Measurements from ENCODE around the gene SERPINB12. TPM values are rescaled to one million over a fixed set of nuclear protein-coding genes. Genes with fewer than 3 reads are reported as not detected.

Gene SERPINB12
- total and polyA plus RNA-seq, 2 experiments from 2014 or later: not detected

DNA sequence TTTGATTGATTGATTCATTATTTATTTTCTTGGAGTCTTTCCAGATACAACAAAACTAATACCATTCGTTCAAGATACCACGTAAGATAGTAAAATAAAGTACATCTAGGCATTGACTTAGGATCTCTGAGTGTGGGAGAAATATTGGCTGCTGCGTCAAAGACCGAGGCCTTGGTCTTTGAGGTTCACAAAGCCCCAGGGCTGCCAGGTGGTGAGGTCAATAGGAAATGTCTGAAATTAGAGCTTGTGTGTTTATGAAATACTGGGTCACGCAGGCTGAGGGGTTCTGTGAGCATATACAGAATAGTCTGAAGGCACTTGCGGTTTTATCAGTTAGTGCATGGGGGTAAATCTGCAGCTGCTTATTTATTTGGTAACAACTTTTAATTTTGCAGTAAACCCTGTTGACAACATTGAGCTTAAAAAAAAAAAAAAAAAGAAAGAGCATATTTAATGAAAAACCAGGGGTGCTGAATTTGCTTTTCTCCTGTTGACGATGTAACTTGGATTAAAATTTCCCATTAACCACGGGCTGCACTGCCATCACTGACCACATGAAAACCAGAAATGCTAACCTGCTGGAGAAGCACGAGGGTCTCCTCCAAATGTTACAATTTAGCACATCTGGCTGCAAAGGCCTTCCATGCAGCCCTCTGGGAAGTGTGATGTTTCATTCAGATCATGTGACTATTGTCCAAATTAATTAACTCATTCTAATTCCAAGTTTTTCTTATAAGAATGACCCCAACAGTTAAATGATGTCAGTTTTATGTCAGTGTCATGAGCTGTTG is 27.1 kb upstream of the SERPINB12 start:
- H3K9me3 ChIP-seq (ENCODE audit: low read depth): no peaks in the 10 kb centered on the region
- no peaks in the 10 kb centered on the region for H3K27me3 ChIP-seq (replicated peaks; ENCODE audit: insufficient read depth)
- no peaks in the 10 kb centered on the region for H3F3A ChIP-seq (ENCODE audit: insufficient read depth)
- no peak overlapping the region for H3K4me3 ChIP-seq
- DNase-seq: no peak
- no peaks in the 10 kb centered on the region for H3K4me1 ChIP-seq (ENCODE audit: insufficient read depth)
- no peak overlapping the region for H3K9ac ChIP-seq
- H2AFZ ChIP-seq: no peak overlapping the region
- no peaks in the 10 kb centered on the region for H3K36me3 ChIP-seq (ENCODE audit: low read depth)
- TF ChIP-seq EZH2phosphoT487 (IDR thresholded peaks at IDR 0.05; ENCODE audit: insufficient read depth, low read depth): no peak
- TF ChIP-seq EZH2 (IDR thresholded peaks at IDR 0.05; ENCODE audit: insufficient read depth, poor library complexity, severe bottlenecking): no peak
- H3K27ac ChIP-seq: no peak overlapping the region
- no peak overlapping the region for H3K4me2 ChIP-seq (ENCODE audit: unreplicated experiment)
- no peaks in the 10 kb centered on the region for H4K20me1 ChIP-seq (ENCODE audit: insufficient read depth)
- in situ Hi-C loops (cut with MboI): loop anchor here (5.0 kb wide), 1 partner anchor 332 kb away; no protein-coding TSS in a partner anchor
- WGBS, 2 experiments (ENCODE audit: low coverage in 1 of 2, low lambda C conversion rate in 2 of 2, missing lambda C conversion rate in 2 of 2): 65 to 66% methylated on average over 9 of the region's 9 CpGs
- H3K9me2 ChIP-seq (ENCODE audit: insufficient read depth): no peaks in the 10 kb centered on the region
- no peaks in the 10 kb centered on the region for H3K79me2 ChIP-seq (ENCODE audit: insufficient read depth)

DNA sequence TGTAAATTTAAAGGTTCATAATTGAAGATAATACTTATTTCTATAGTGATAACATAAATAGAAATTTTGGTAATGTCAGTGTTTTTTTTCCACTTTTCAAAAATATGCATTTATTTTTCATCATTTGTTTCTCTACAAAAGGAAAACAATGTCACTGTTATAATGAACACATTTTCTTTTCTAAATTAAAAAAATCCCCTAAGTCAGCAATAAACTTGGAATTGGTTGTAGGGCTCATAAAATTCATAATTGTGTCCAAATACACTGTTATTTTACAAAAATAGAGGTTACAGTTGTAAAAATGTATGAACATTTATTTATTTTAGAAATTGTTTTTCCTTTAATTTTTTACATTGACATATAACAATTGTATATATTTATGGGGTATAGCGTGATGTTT is 26.4 kb upstream of the SERPINB12 start:
- H3K36me3 ChIP-seq (ENCODE audit: low read depth): no peaks in the 10 kb centered on the region
- no peaks in the 10 kb centered on the region for H4K20me1 ChIP-seq (ENCODE audit: insufficient read depth)
- WGBS, 2 experiments (ENCODE audit: low coverage in 1 of 2, low lambda C conversion rate in 2 of 2, missing lambda C conversion rate in 2 of 2): 57 to 83% methylated on average over 1 of the region's 1 CpG
- no peak overlapping the region for H2AFZ ChIP-seq
- no peaks in the 10 kb centered on the region for H3K27me3 ChIP-seq (replicated peaks; ENCODE audit: insufficient read depth)
- no peaks in the 10 kb centered on the region for H3K4me1 ChIP-seq (ENCODE audit: insufficient read depth)
- DNase-seq: no peak
- H3K9ac ChIP-seq: no peak overlapping the region
- no peaks in the 10 kb centered on the region for H3F3A ChIP-seq (ENCODE audit: insufficient read depth)
- no peaks in the 10 kb centered on the region for H3K9me3 ChIP-seq (ENCODE audit: low read depth)
- no peaks in the 10 kb centered on the region for H3K9me2 ChIP-seq (ENCODE audit: insufficient read depth)
- no peak overlapping the region for H3K27ac ChIP-seq
- no peak overlapping the region for H3K4me2 ChIP-seq (ENCODE audit: unreplicated experiment)
- no peak for TF ChIP-seq EZH2phosphoT487 (IDR thresholded peaks at IDR 0.05; ENCODE audit: insufficient read depth, low read depth)
- in situ Hi-C loops (cut with MboI): loop anchor here (5.0 kb wide), 1 partner anchor 332 kb away; no protein-coding TSS in a partner anchor
- no peaks in the 10 kb centered on the region for H3K79me2 ChIP-seq (ENCODE audit: insufficient read depth)
- no peak overlapping the region for H3K4me3 ChIP-seq

DNA sequence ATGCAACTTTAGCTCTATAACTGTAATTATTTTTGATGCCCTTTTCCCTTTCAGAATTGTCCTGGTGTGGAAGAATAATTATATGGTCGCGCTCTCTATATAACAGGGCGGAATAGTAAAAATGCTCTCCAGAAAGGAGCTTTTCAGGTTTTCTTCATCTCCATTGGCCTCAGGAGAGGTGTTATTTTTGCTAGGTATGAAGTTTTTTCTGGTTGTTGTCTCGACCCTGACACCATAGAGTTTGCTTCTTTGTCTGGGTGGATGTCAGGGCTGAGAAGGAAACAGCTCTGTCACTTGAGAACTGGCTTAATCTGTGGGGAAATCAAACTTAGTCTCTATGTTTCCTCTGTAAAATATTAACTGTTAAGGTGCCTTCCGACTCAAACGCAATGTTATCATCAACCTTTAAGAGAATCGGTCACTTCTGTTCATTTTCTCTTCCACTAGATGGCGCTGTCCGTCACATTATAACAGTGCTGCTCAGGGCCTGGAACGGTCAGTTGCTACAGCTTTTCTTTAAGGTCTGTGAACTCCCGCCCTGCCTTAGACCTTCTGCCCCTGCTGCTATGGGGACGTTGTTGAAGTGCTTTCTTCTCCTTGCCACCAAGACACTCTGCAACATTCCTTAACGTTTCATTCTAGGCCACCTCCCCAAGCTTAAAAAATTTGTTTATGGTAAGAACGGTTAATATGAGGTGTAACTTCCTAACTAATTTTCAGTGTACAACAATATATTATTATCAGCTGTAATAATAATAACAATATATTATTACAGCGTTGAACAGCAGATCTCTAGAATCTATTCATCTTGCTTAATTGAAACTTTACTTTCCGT is 23.8 kb upstream of the SERPINB12 start:
- Histone ChIP-seq H3K27me3 (replicated peaks; ENCODE audit: insufficient read depth) (no peaks in the 10 kb centered on the region), H4K20me1 (ENCODE audit: insufficient read depth) (no peaks in the 10 kb centered on the region)

DNA sequence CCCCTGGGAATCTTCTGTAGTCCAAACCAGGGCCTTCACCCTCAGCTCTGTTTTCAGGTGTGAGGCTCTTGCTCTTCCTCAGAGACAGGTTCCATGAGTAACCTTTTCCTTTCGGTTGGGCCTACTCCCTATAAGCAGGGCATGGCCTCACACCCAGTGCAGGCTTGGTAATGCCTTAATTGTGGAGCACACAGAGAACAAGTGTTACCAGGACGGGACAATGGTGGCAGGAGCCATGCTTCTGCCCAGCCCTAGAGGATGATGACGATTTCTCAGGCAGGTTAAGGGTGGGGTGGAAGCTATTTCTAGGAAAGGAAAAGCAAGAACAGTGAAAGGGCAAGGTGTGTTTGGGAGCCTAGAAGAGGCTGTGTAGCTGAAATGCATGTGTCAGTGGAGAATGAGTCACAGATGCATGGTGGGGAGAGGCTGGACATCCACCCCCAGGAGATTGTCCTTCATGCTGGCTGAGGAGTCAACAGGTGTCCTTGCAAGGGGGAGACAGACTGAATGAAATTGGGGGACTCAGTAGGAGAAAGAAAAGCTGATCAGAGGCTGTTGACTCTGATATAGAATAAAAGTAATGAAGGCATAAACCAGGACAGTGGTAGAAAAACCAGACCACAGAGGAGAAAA is 22.0 kb upstream of the SERPINB12 start:
- Histone ChIP-seq H3K4me3 (no peak overlapping the region), H3K79me2 (ENCODE audit: insufficient read depth) (no peaks in the 10 kb centered on the region), H3F3A (ENCODE audit: insufficient read depth) (no peaks in the 10 kb centered on the region), H3K9ac (no peak overlapping the region), H3K4me2 (ENCODE audit: unreplicated experiment) (no peak overlapping the region), H4K20me1 (ENCODE audit: insufficient read depth) (no peaks in the 10 kb centered on the region), H3K9me2 (ENCODE audit: insufficient read depth) (no peaks in the 10 kb centered on the region), H3K4me1 (ENCODE audit: insufficient read depth) (no peaks in the 10 kb centered on the region), H2AFZ (no peak overlapping the region), H3K27ac (no peak overlapping the region), H3K9me3 (ENCODE audit: low read depth) (no peaks in the 10 kb centered on the region), H3K27me3 (replicated peaks; ENCODE audit: insufficient read depth) (no peaks in the 10 kb centered on the region), H3K36me3 (ENCODE audit: low read depth) (no peaks in the 10 kb centered on the region)
- in situ Hi-C loops (cut with MboI): loop anchor here (5.0 kb wide), 1 partner anchor 222 kb away; no protein-coding TSS in a partner anchor
- no peak for DNase-seq
- TF ChIP-seq EZH2 (IDR thresholded peaks at IDR 0.05; ENCODE audit: insufficient read depth, poor library complexity, severe bottlenecking) (no peak), EZH2phosphoT487 (IDR thresholded peaks at IDR 0.05; ENCODE audit: insufficient read depth, low read depth) (no peak)
- 66 to 75% methylated on average over 3 of the region's 3 CpGs for WGBS, 2 experiments (ENCODE audit: low coverage in 1 of 2, low lambda C conversion rate in 2 of 2, missing lambda C conversion rate in 2 of 2)

More for the DNA sequence above, 23.8 kb upstream of the SERPINB12 start:
- Histone ChIP-seq H3K79me2 (ENCODE audit: insufficient read depth) (no peaks in the 10 kb centered on the region), H3K36me3 (ENCODE audit: low read depth) (no peaks in the 10 kb centered on the region), H3K9me2 (ENCODE audit: insufficient read depth) (no peaks in the 10 kb centered on the region), H3K27ac (no peak overlapping the region), H3K4me3 (0 out of 2 replicates have a peak overlapping the region, but pooled peaks have one; percentile 30), H3F3A (ENCODE audit: insufficient read depth) (no peaks in the 10 kb centered on the region), H3K4me2 (ENCODE audit: unreplicated experiment) (no peak overlapping the region), H3K9ac (no peak overlapping the region), H3K9me3 (ENCODE audit: low read depth) (no peaks in the 10 kb centered on the region), H3K4me1 (ENCODE audit: insufficient read depth) (no peaks in the 10 kb centered on the region), H2AFZ (peak overlapping the region; percentile 88)
- WGBS, 2 experiments (ENCODE audit: low coverage in 1 of 2, low lambda C conversion rate in 2 of 2, missing lambda C conversion rate in 2 of 2): 28 to 29% methylated on average over 16 of the region's 16 CpGs
- peak; percentile 85 for DNase-seq
- in situ Hi-C loops (cut with MboI): loop anchor here (5.0 kb wide), 1 partner anchor 329 kb away; no protein-coding TSS in a partner anchor
- TF ChIP-seq EZH2phosphoT487 (IDR thresholded peaks at IDR 0.05; ENCODE audit: insufficient read depth, low read depth) (no peak), EZH2 (IDR thresholded peaks at IDR 0.05; ENCODE audit: insufficient read depth, poor library complexity, severe bottlenecking) (no peak)

Data from GM23248 (cell line).